GM21526 (cell line): ENCODE data around the gene C1orf115.
"Not testable (repeated sequence)": the region's sequence is repeated elsewhere in the genome, so short reads cannot be mapped to it uniquely, and the experiment has no call there.

Source experiments
- ATAC-seq: cut with Tn5 transposase; IDR thresholded peaks from one replicate; pipeline ENCODE4 v1.9.1; 2021; ENCODE audit warnings: moderate library complexity; ENCODE audit not compliant: unreplicated experiment, low FRiP score

The C1orf115 gene

GRCh38 chr1:220690140-220691052 is at the start of gene C1orf115:
C1orf115 (plus strand) TSS chr1:220690363; CDS start chr1:220690403, 40 bp downstream.
- peak; percentile 98 for ATAC-seq

- ATAC-seq, result no peak
Measured at GRCh38 chr1:220642285-220642684, 47.9 kb upstream of the C1orf115 start.

- no peak for ATAC-seq
Measured at GRCh38 chr1:220652995-220653394, 37.2 kb upstream of the C1orf115 start.

DNA sequence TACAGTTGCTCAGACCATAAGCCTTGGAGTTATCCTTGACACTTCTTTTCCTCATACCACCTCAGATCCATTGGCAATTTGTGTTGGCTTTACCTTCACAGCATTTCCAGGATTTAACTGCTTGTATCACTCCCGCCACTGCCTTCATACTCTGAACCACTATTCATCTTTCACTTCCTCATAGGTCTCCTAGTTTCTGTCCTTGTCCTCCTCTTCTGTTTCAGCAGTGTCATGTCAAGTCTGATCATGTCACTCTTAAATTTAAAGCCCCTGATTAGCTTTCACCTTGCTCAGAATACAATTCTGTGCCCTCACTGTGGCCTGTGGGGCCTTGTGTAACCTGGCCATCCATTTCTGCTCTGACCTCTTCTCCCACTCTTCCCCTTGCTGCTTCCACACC is 34.7 kb upstream of the C1orf115 start:
- ATAC-seq, result peak; percentile 98

DNA sequence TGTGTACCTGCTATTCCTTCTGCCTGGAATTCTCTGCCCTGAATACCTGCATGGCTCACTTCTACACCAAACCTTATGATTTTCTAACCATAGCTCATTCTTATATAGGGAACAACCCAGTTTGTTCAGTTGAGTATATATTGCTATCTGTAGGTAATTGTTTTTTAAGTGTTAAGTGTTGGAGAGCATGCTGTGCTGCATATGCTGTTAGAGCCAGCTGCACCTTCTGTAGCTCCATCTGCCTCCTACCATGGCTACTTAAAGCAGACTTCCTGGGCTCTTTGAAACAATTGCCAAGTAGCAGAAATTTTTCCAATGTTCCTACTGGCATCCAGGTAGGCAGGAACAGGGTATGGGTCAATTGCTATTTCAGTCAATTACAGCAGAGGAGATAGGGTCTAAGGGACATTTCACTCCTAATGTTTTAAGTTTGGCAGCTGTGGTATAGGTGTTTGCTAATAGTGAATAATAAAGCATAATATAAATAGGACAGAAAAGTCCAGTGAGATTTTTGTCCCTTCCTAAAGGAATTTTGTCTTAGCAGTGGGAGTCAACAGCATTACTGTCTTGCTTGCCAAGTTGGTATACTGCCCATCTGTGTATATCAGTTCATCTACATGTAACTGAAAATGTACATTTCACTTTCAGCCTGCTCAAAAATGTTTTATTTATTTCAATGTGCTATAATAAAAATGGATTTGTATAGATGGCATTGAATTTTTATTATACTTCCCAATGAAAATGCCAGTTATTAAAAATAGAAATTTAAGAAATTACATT is 34.0 kb upstream of the C1orf115 start:
- peak; percentile 14 for ATAC-seq

DNA sequence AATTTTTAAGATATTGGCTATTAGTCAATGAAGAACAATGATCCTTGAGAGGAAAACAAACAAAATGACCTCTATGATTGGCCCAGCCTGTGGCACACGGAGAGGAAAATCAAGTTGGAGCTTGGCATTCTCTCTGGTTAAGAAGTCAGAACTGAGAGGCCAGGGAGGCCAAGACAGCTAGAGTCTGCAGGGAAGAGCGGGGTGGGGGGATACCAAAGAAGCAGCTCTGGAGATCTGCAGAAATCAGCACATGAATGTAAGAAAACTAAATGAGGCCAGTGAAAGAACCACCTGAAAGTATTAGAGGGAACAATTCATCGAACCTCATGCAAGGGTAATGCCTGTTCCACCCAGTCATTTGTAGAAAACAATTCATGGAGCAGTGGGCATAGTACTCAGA is 23.8 kb upstream of the C1orf115 start:
- no peak for ATAC-seq

DNA sequence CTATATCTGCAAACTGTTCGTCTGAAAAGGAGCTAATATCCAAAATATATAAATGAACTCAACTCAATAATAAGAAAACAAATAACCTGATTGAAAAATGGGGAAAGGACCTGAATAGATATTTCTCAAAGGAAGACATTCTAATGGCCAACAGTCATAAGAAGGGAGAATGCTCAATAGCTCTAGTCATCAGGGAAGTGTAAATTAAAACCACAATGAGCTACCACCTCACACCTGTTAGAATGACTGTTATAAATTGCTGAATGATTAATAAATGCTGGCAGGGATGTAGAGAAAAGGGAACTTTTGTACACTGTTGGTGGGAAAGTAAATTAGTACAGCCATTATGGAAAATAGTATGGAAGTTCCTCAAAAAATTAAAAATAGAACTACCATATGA is 21.2 kb upstream of the C1orf115 start:
- ATAC-seq, result no peak

DNA sequence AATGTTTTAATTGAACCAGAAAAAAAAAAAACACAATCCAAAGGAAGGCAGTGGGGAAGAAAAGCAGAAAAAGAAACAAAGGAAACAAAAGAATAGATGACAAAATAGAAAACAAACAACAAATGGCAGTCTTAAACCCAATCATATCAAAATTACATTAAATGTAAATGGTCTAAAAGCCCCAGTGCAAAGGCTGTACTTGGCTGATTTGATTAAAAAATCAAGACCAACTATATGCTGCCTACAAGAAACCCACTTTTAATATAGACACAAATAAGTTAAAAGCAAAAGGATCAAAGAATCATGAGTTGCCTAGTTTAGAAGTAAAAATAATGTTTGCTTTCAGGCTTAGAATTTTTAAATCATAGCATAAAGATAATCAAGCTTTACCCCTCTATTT is 19.8 kb upstream of the C1orf115 start:
- no peak for ATAC-seq

DNA sequence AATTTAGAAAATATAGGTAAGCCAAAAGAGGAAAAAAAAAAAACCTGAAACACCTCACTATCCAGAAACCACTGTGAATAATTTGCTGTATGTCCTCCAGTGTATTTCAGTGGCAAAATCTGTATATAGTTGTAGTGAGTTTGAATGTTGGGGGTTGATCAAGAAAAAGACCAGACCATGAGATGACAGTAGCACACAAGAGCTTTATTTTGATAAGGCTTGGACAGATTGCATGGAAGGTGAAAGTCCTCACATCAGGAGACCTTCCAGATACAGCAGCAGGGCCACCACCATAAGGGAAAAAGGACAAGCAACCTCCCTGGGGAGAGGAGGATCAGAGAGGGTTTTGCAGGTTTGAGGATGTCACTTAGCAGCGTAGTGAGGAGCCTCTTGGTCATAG is 16.2 kb upstream of the C1orf115 start:
- ATAC-seq, result no peak

- no peak for ATAC-seq
Measured at GRCh38 chr1:220677251-220677650, 12.9 kb upstream of the C1orf115 start.

DNA sequence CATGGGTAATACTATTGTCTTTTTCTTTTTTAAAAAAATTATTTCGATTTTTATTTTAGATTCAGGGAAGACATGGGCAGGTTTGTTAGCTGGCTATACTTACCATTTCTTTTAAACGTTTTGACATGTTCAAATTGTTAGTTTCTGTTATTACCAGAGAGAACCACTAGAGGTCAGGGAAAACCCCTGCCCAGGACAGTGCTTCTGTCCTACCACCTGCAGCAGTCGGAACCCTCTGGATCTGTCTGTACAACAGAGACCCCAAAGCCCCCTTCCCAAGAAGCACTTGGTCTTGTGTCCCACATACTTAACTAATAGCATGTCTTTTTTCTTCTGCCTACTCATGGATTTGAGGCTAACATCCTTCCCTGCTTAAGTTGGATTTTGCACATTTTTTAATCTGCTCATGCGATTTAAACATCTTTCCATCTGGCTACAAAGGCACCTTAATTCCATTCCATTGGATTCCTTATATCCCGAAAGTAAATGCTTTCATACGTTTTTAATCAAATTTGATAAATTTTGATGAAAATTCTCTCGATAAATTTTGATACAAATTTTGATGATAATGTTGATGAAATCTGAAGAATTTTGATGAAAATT is 10.0 kb upstream of the C1orf115 start:
- ATAC-seq, result peak; percentile 86

- ATAC-seq, result no peak
Measured at GRCh38 chr1:220681220-220681880, 8.8 kb upstream of the C1orf115 start.

DNA sequence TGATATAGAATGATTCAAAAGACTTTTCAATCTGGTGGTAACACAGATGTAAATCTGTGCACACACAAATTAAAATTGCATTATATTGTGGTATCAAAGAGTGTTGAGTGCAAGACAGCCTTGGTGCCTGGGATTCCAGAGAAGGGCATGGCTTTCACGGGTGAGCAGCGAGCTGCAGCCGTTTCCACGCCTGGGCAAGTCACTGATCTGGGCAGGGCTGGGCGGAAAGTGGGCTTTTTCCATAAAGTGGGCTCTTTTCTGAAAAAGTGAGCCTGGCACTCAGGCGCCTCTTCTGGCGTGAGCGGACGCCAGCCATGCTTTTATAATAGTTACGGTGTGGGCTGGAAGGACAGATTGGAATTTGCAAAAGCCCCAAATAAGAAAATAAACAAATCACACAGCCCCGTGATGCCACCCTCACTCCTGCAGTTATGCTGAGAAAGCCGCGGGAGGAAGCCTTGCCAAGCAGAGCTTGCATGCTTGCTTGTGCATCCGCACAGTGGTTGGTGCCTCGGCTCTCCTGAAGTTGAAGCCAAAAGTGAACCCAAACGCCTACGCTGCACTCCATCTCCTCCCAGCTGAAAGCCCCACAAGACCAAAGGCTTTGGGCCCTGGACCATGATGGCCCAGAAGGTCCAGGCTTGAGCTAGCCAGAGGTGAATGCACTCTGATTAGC is 7.1 kb upstream of the C1orf115 start:
- no peak for ATAC-seq

DNA sequence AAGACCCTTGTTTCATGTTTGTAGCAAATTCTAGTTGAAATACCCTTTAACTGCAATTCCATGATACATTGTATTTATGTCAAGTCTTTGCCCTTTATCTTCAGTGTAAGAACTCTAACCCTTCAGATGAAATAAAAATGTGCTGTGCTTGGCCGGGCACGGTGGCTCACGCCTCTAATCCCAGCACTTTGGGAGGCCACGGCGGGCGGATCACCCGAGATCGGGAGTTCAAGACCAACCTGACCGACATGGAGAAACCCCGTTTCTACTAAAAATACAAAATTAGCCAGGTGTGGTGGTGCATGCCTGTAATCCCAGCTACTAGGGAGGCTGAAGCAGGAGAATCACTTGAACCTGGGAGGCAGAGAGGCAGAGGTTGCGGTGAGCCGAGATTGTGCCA is 6.4 kb upstream of the C1orf115 start:
- ATAC-seq, result not testable (repeated sequence)

DNA sequence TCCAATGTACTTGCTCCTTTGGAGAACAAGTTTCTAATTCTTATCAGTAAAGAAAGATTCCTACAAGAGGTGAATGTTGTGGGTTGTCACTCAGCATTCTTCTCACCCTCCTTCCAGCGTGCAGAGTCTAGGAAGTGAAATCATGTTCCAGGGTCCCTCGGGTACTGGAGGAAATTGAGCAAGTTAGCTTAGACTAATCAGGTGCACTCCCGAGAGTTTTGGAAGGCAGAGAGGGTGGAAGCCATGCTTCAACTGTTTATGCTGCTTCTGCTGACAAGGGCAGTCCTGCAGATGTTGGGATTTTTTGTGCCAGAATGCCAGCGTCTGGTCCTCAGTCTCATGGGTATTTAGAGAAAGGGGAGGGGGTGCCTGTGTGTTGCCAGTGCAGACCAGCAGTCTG is 5.3 kb upstream of the C1orf115 start:
- ATAC-seq, result no peak

GRCh38 chr1:220685879-220686278 is 4.3 kb upstream of the C1orf115 start:
- no peak for ATAC-seq

DNA sequence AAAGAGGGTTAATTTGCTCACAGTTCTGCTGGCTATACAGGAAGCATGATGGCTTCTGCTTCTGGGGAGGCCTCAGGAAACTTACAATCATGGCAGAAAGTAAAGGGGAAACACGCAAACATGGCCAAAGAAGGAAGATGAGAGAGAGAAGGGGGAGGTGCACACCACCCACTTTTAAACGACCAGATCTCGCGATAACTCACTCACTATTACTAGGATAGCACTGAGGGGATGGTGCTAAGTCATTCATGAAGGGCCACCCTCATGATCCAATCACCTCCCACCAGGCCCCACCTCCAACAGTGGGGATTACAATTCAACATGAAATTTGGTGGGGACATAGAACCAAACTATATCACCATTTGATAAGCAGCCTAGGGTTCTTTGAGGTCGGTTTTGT is 2.4 kb upstream of the C1orf115 start:
- ATAC-seq, result no peak

GRCh38 chr1:220689666-220690065 is 497 bp upstream of the C1orf115 start:
- no peak for ATAC-seq

- ATAC-seq, result no peak
Measured at GRCh38 chr1:220691053-220691684, 1.0 kb downstream of the C1orf115 start.
